Measurements from ENCODE around the gene ARRDC1. TPM values are rescaled to one million over a fixed set of nuclear protein-coding genes. Genes with fewer than 3 reads are reported as not detected.
"Not testable (repeated sequence)": the region's sequence is repeated elsewhere in the genome, so short reads cannot be mapped to it uniquely, and the experiment has no call there.

Gene ARRDC1
- total RNA-seq, 1 donor from 2014 or later: 22.4 TPM

- DNase-seq (ENCODE audit: low spot score): no peak
Measured at GRCh38 chr9:137583347-137583746, 22.1 kb upstream of the ARRDC1 start.

GRCh38 chr9:137583957-137584356, 21.5 kb upstream of the ARRDC1 start:
- no peak for DNase-seq (ENCODE audit: low spot score)

DNA sequence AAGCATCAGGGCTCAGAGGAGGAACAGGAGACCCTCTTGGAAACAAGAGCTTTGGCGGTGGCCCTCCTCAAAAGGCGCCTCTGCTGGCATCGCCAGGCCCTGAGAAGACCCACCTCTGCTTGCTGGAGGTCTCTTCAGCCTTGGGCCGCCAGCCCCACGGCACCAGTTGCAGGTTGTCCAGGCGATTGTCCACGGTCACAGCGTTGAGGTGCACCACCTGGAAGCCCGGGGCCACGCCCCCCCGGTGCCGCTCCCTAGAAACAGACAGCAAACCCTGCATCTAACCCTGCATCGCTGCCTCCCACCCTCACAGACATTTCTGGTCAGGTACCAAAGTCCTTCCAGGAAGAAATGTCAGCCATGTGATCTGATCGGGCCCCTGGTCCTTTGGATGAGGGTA, 18.6 kb upstream of the ARRDC1 start:
- no peak for DNase-seq (ENCODE audit: low spot score)

DNA sequence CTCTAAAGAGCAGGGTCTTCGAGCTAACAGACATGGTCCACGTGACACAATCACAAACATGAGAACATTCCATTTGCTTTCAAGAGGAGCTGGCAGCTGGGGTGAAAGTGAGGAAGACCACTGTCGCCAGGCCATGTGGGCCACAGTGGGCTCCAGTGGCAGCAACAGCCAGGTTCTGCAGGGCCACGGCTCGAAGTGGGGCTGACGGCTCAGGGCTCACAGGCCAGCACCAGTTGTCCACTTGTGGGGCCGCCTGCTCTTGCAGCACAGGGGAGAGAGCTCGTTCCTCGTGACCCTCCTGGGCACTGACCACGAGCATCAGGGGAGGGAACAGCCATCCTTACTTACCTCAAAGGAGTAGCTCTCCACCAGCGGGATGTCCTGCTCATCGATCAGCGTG, 17.2 kb upstream of the ARRDC1 start:
- no peak for DNase-seq (ENCODE audit: low spot score)

- DNase-seq (ENCODE audit: low spot score): no peak
Measured at GRCh38 chr9:137588891-137589290, 16.6 kb upstream of the ARRDC1 start.

GRCh38 chr9:137589441-137590122, 15.9 kb upstream of the ARRDC1 start:
- no peak for DNase-seq (ENCODE audit: low spot score)

- no peak for DNase-seq (ENCODE audit: low spot score)
Measured at GRCh38 chr9:137590123-137590468, 15.4 kb upstream of the ARRDC1 start.

DNA sequence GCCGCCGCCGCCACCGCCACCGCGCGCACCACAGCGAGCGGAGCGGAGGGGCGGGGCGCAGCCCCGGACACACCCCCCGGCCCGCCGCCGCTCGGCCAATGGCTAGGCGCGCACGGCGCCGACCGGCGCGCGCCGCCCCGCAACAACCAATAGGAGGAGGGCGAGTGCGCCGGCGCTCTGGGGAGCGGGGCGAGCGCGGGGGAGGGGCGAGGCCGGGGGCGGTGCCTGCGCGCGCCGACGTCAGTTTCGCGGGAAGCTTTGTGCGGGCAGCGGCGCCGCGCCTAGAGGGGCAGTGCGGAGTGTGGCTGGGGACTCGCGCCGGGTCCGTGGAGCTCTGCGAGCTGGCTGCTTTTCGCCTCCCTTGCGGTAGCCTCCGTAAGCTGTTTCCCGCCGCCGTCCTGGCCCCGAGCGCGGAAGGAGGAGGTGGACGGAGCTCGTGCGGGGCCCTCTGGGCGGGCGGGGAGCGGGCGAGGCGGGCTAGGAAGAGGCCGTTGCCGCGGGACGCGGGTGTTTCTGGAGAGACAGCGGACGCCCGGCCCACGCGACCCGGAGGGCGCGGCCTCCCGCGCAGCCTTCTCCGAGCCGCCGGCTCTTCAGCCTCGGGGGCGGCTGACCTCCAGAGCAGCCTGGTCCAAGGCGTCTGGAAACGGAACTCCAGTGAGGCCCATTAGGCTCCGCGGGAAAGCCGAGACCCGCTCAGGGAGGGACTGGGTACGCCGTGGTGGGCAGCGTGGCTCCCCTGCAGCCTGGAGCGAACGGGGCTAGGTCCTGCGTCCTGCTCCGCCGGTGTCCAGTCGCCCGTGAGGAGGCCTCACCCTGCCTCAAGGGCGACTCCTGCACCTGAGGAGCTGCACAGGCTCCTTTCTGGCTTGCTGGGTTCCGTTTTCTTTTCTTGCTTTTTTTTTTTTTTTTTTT, 14.8 kb upstream of the ARRDC1 start, which contains the start of gene ZMYND19:
Gene ZMYND19, minus strand, starts transcription at position 44 of the 915 bp plus-strand sequence. CDS start 249 bp downstream, outside the sequence.
- peak; percentile 98 for DNase-seq (ENCODE audit: low spot score)

- DNase-seq (ENCODE audit: low spot score): no peak
Measured at GRCh38 chr9:137592767-137593166, 12.7 kb upstream of the ARRDC1 start.

DNA sequence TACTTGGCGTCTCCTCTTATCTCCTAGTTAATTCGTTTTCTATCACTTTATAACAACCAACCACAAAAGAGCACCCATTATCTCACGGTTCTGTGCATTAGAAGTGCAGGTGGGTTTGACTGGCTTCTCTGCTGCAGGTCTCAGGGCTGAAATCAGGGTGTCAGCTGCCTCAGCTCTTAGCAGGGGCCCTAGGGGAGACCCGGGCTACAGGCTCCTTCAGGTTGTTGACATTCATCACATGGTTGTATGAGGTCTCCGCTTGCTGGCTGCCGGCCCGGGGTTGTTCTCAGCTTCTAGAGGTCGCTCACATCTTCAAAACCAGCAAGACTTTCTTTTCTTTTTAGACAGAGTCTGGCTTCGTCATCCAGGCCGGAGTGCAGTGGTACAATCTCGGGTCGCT, 12.3 kb upstream of the ARRDC1 start:
- DNase-seq (ENCODE audit: low spot score): no peak

- not testable (repeated sequence) for DNase-seq (ENCODE audit: low spot score)
Measured at GRCh38 chr9:137596577-137596976, 8.9 kb upstream of the ARRDC1 start.

DNA sequence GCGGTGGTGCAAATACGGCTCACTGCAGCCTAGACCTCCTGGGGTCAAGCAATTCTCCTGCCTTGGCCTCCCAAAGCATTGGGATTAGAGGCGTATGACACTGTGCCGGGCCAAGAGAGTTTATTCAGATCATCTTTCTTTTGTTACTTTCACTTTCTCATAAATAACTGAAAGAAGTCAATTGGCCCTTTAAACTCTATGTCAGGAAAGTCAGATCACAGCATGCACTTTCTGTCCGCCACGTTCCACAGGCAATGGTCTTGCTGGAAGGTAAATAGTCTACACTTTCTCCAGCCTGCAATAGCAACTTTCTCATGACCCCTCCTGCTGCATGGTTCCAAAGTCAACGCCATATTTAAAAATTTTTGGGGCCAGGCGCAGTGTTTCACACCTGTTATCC, 6.5 kb upstream of the ARRDC1 start:
- DNase-seq (ENCODE audit: low spot score): no peak

- DNase-seq (ENCODE audit: low spot score): no peak
Measured at GRCh38 chr9:137602661-137603060, 2.8 kb upstream of the ARRDC1 start.

GRCh38 chr9:137603879-137604278, 1.6 kb upstream of the ARRDC1 start:
- DNase-seq (ENCODE audit: low spot score): no peak

DNA sequence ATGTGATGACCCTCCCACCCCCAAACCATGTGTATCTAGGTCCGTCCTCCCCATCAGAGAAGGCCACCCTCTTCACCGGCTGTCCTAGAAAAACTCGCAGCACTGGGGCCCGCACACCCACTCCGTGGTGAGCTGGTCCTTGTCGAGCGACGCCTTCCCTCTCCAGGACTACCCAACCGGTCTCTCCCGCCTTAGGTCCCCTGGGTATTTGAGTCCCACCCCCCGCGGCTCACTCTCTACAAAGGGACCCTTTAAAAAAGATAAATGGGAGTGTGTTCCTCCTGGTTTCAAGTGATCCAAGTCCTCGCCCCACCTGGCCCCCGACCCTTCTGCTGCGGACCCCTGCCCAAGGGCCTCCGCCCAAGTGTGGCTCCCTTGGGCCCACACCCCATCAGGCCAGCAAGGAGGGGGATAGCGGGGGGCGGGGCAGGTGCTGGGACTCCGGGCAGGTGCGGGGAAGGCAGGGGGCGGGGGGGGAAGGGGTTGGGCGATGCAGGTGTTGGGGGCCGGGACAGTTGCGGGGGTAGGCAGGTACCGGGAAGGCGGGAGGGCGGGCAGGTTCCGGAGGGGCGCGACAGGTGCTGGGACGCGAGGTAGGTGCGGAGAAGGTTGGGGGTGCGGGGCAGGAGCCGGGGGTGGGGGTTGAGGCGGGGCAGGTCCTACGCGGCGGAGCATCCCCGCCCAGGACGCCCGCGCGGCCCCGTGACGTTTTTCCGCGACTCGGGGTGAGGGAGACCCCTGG, 970 bp upstream of the ARRDC1 start:
- DNase-seq (ENCODE audit: low spot score): no peak

GRCh38 chr9:137606005-137606621, 627 bp downstream of the ARRDC1 start:
- no peak for DNase-seq (ENCODE audit: low spot score)

DNA sequence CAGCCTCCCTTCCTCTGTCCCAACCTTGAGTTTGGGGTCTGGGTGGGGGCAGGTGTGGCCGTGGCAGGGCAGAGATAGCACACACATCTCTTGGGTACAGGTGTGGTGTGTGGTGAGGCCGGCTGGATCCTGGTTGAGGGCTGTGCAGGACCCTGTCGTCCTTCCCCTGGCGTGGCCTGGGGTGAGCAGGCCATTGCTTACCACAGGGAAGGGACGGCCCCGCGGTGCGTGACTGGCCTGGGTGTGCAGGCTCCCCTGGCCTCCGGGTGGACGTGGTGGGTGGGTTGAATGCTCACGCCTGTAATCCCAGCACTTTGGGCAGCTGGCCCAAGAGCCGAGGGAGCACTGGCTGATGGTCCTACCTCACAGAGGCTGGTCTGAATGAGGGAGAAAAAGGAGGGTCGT, 1.2 kb downstream of the ARRDC1 start:
- DNase-seq (ENCODE audit: low spot score): no peak

DNA sequence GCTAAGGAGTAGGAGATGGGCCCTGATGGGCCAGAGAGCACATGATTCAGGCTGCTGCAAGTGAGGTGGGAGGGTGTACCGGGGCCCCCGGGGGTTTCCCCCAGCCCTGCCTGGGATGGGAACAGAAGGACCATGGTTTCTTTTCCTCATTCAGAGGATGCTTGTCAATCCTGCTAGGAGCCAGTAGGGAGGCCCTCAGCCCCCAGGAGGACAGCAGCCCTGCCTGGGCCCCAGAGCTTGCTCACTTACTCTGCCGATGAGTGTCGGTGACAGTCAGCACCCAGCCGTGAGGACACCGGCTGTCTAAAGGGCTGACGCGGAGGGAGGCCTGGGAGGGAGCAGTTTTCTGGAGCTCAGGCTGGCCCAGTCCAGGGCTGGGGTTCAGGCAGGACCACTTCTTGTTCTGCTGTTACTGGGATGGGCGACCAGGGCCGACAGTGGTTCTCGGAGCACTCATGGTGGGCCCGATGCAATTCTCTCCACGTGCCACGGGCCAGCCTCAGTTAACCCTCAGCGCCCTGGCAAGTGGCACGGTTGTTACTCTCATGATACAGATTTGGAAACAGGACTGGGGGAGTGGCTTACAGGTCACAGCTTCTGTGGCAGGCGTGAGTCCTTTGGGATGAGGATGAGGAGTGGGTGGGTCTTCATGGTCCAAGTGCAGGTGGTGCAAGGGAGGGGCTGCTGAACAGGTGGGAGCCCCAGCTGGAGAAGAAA, 1.8 kb downstream of the ARRDC1 start:
- no peak for DNase-seq (ENCODE audit: low spot score)

- DNase-seq (ENCODE audit: low spot score): no peak
Measured at GRCh38 chr9:137610944-137611343, 5.5 kb downstream of the ARRDC1 start.

Data from mesenteric fat pad (tissue), 1 donor.